Pancreas (tissue), 10 donors: ENCODE data around the gene ADCY10. TPM values are rescaled to one million over a fixed set of nuclear protein-coding genes. Genes with fewer than 3 reads are reported as not detected.
A peak's percentile ranks its signal among the peaks of the same experiment; 100 is the strongest.

ENCODE experiments used
- ATAC-seq, 4 donors: fragments of 200-7000 bp; cut with Tn5 transposase; one replicate each; pipeline versions ENCODE4 v1.8.0 to v1.9.1; 2020; ENCODE audit warnings: mild to moderate bottlenecking in 4 of 4, moderate library complexity in 4 of 4
- DNase-seq, 6 donors: peaks; one replicate each; pipeline ENCODE4 v3.0.0-alpha.2; 2020
- FAIRE-seq: peaks from 2 replicates; lab custom pipeline; 2012; peaks lifted over from hg19 to GRCh38; lab: Jason Lieb, UNC
- H3K27ac ChIP-seq, 4 donors: fragments of 200-600 bp; sonication (generic); 1 replicate in 3 of 4; 2 replicates in 1 of 4; pipeline versions ENCODE4 v1.5.0 to v1.8.0; 2020
- H3K27me3 ChIP-seq, 4 donors: fragments of 200-600 bp; one replicate each; pipeline ENCODE4 v1.8.0; 2021
- H3K36me3 ChIP-seq, 3 donors: fragments of 200-600 bp; sonication (generic) in 1 of 3; one replicate each; pipeline versions ENCODE4 v1.5.0 to v1.8.0; 2020 to 2021
- H3K4me1 ChIP-seq, 3 donors: fragments of 200-600 bp; one replicate each; pipeline ENCODE4 v1.8.0; 2021
- H3K4me3 ChIP-seq, 4 donors: fragments of 200-600 bp; sonication (generic) in 2 of 4; one replicate each; pipeline versions ENCODE4 v1.5.0 to v1.8.0; 2020 to 2021
- H3K9me3 ChIP-seq, 4 donors: fragments of 200-600 bp; one replicate each; pipeline ENCODE4 v1.8.0; 2021
- WGBS, 2 donors: extraction: QIAGEN DNeasy Blood & Tissue Kit; methylation state at CpG; one replicate each; pipeline ENCODE4 v1.1.7; 2013; 5-methylcytosine and 5-hydroxymethylcytosine counted together
- intact Hi-C, 3 donors: fragments of 100-400 bp; cut with DNase I; formaldehyde crosslinking; loops; one replicate each; pipeline versions ENCODE4 v1.11.1 to v1.14.2; 2022
- polyA plus RNA-seq, 2 donors: library from polyadenylated mRNA; stranded (reverse); fragments of 200-250 nt; gene quantifications; one replicate each; pipeline ENCODE4 v1.2.3, GENCODE V29; 2013
- total RNA-seq, 6 donors: library from RNA; stranded (reverse); fragmentation: NEBNext Ultra II Directional in 4 of 6; extraction: Animal tissue kit (Norgen Biotek cat#: 25700) in 4 of 6; gene quantifications; one replicate each; pipeline versions ENCODE4 v1.2.1 to v1.2.4, GENCODE V29; 2021 to 2023
- TF ChIP-seq, protein P1 (sequence below), 4 donors: fragments of 200-600 bp; sonication (generic) in 3 of 4; IDR thresholded peaks; one replicate each; pipeline versions ENCODE4 v1.5.0 to v1.8.0; 2021; ENCODE audit warnings: antibody characterized with exemption in 4 of 4
- donor health status: healthy with polysubstance abuse.
- donor health status: DM: no; HTN: no; CAD: no; lungs with moderate emphysema.
- donor health status: DM: no; HTN: no; CAD: no.
- donor health status: control.
- donor health status: control.
- donor health status: Bipolar disorder and iron deficiency.
- donor health status: DM: yes; HTN: yes; CAD: no.
- donor health status: DM: no; HTN: no; CAD: no.
- donor health status: DM: no; HTN: no; CAD: no.
- donor health status: DM: yes; HTN: yes; CAD: no.

The ADCY10 gene
- total and polyA plus RNA-seq, 8 donors = 0.03 to 0.31 (median 0.16) TPM; not detected in 1

DNA sequence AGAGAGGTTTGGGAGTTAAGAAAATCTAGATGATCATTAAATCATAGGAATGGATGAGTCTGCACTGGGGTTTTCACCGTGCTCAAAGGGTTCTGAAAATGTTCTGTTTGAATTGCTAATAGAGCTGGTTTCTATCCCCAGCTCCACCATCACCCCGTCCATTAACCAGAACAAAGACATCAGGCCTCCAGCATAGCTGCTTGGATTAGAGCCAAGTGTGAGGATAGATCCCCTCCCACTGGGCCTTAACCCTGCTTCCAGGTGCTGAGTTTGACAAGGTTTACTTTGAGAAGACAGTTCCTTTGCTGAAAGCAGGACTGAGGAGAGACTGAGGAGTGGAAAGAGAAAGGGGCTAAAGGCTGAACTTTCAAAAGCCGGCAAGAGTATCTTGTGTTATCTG is 143.8 kb downstream of the ADCY10 start:
- no peaks in the 10 kb centered on the region for H3K9me3 ChIP-seq
- FAIRE-seq (no peak), ATAC-seq (no peak), DNase-seq (no peak)
- H3K36me3 ChIP-seq = peaks cover 0 to 4% (median 0%) of the 10 kb centered on the region in 3 donors
- no peaks in the 10 kb centered on the region for H3K27me3 ChIP-seq
- H3K4me1 ChIP-seq = no peaks in the 10 kb centered on the region
- no peak overlapping the region for H3K4me3 ChIP-seq
- WGBS, 2 donors = 92 to 95% methylated on average over 3 of the region's 3 CpGs
- no peak overlapping the region for H3K27ac ChIP-seq
- intact Hi-C loops = no loop called here
- TF ChIP-seq, protein P1, sequence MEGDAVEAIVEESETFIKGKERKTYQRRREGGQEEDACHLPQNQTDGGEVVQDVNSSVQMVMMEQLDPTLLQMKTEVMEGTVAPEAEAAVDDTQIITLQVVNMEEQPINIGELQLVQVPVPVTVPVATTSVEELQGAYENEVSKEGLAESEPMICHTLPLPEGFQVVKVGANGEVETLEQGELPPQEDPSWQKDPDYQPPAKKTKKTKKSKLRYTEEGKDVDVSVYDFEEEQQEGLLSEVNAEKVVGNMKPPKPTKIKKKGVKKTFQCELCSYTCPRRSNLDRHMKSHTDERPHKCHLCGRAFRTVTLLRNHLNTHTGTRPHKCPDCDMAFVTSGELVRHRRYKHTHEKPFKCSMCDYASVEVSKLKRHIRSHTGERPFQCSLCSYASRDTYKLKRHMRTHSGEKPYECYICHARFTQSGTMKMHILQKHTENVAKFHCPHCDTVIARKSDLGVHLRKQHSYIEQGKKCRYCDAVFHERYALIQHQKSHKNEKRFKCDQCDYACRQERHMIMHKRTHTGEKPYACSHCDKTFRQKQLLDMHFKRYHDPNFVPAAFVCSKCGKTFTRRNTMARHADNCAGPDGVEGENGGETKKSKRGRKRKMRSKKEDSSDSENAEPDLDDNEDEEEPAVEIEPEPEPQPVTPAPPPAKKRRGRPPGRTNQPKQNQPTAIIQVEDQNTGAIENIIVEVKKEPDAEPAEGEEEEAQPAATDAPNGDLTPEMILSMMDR (IDR thresholded peaks at IDR 0.05) = no peak

DNA sequence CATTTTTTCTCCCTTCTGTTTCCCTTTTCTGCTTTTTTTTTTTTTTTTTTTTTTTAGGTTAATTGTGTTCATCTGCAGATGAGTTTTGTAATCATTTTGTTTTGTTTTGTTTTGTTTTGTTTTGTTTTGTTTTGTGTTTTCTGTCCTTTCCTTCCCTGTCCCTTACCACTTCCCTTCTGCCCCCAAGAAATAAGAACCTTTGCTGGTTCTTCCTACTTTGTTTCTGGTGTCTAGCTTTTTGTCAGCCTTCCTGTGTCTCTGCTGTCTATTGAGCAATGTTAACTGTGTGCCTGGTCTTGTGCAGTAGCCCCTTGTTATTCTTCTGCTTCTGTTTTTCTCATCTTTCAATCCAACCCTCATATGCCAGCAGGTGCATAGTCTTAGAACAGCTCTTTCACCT is 146.2 kb downstream of the ADCY10 start:
- no peaks in the 10 kb centered on the region for H3K9me3 ChIP-seq
- H3K4me1 ChIP-seq = no peaks in the 10 kb centered on the region
- no peaks in the 10 kb centered on the region for H3K36me3 ChIP-seq
- no peak overlapping the region for H3K27ac ChIP-seq
- H3K27me3 ChIP-seq = no peaks in the 10 kb centered on the region
- FAIRE-seq (no peak), DNase-seq (no peak), ATAC-seq (peak in 1 of 4 donors; percentile 33)
- intact Hi-C loops = no loop called here
- TF ChIP-seq, protein P1 (IDR thresholded peaks at IDR 0.05) = no peak
- no peak overlapping the region for H3K4me3 ChIP-seq

DNA sequence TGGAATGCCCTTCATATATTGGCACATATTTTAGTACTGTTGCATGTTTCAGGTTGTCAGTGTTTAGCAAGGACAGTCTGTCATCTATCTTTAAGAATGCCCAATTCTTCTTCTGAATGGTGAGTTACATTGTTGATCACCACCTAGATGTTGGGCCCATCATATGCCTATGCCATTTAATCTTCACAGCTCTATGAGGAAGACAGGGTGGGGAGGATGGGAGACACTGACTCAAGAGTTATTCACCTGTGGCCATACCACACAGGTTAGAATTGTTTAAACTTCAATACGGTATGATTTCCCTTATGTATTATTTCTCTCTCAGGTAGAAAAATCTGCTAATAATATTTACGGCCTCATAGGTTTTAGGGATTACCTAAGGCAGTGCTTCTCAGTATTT is 147.4 kb downstream of the ADCY10 start:
- FAIRE-seq = no peak
- TF ChIP-seq, protein P1 (IDR thresholded peaks at IDR 0.05) = no peak
- H3K4me3 ChIP-seq = no peak overlapping the region
- no peaks in the 10 kb centered on the region for H3K9me3 ChIP-seq
- no peaks in the 10 kb centered on the region for H3K4me1 ChIP-seq
- no peak overlapping the region for H3K27ac ChIP-seq
- no peaks in the 10 kb centered on the region for H3K27me3 ChIP-seq
- WGBS, 2 donors = 92 to 99% methylated on average over 2 of the region's 2 CpGs
- ATAC-seq = no peak
- no peaks in the 10 kb centered on the region for H3K36me3 ChIP-seq
- no peak for DNase-seq
- intact Hi-C loops = no loop called here

DNA sequence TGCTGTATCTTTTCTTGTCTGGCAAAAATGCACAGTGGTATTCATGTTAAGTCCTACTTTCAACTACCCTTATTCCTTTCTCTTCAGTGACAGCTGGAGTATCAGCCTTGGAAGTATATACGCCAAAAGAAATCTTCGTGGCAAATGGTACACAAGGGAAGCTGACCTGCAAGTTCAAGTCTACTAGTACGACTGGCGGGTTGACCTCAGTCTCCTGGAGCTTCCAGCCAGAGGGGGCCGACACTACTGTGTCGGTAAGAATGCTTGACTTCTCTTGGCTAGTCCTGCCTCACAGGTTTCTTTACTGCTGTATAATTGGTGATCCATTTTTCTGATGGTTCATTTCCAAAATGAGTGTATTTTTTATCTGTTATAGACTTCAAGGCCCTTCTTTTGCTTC is 148.4 kb downstream of the ADCY10 start:
- FAIRE-seq = no peak
- no peak overlapping the region for H3K27ac ChIP-seq
- no peaks in the 10 kb centered on the region for H3K27me3 ChIP-seq
- 89 to 92% methylated on average over 6 of the region's 6 CpGs for WGBS, 2 donors
- H3K4me1 ChIP-seq = no peaks in the 10 kb centered on the region
- no peak for ATAC-seq
- no peaks in the 10 kb centered on the region for H3K36me3 ChIP-seq
- TF ChIP-seq, protein P1 (IDR thresholded peaks at IDR 0.05) = no peak
- no peak for DNase-seq
- H3K4me3 ChIP-seq = no peak overlapping the region
- no peaks in the 10 kb centered on the region for H3K9me3 ChIP-seq
- intact Hi-C loops = no loop called here

DNA sequence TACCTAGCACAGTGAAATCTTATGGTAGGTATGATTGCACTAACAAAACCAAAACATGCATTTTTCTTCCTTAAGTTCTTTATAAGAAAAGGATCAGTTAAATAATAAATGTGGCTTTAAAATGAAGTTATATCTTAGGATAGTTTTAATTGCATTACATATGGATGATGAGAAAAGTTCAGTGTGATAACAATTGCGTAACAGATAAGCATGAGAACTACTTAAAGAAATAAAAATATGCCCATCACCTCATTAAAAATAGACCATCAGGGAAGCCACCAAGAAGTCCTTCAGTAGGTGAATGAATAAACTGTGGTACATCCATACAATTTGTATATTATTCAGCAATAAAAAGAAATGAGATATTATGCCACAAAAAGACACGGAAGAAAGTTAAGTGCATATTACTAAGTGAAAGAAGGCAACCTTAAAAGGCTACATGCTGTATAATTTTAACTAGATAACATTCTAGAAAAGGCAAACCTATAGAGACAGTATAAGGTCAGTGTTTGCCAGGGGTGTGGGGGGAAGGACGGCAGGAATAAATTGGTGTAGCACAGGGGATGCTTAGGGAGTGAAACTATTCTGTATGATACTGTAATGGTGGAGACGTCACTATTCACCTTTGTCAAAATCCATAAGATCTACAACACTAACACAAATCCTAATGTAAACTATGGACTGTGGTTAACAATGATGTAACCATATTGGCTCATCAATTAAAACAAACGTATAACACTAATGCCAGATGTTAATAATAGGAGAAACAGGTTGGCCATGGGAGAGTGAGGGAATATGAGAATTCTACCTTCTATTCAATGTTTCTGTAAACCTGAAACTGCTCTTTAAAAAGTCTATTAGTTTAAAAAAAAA is 149.2 kb downstream of the ADCY10 start:
- DNase-seq (no peak), FAIRE-seq (no peak), ATAC-seq (no peak)
- Histone ChIP-seq H3K36me3 (no peaks in the 10 kb centered on the region), H3K4me3 (no peak overlapping the region), H3K4me1 (no peaks in the 10 kb centered on the region), H3K9me3 (no peaks in the 10 kb centered on the region), H3K27me3 (no peaks in the 10 kb centered on the region), H3K27ac (no peak overlapping the region)
- intact Hi-C loops = no loop called here
- 89 to 97% methylated on average over 5 of the region's 5 CpGs for WGBS, 2 donors
- TF ChIP-seq, protein P1 (IDR thresholded peaks at IDR 0.05) = no peak
